Bladder microvascular endothelial cell (primary cell): ENCODE data around the gene LIN7B. TPM values are rescaled to one million over a fixed set of nuclear protein-coding genes. Genes with fewer than 3 reads are reported as not detected.

ENCODE experiments used
- total RNA-seq: library from RNA; depleted of rRNA; stranded (reverse); fragments of >200 nt; gene quantifications from 2 replicates; pipeline ENCODE4 v1.2.3, GENCODE V29; 2014

Gene LIN7B, protein sequence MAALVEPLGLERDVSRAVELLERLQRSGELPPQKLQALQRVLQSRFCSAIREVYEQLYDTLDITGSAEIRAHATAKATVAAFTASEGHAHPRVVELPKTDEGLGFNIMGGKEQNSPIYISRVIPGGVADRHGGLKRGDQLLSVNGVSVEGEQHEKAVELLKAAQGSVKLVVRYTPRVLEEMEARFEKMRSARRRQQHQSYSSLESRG
- 1.4 and 1.5 TPM in 2 replicates for total RNA-seq

GRCh38 chr19:49113762-49114629 is at the start of gene LIN7B:
Gene LIN7B (plus strand): TSS chr19:49114370. CDS start chr19:49114405, 35 bp downstream.

GRCh38 chr19:49064768-49065611 is 49.2 kb upstream of the LIN7B start, which contains the start of gene NTF4:
Gene NTF4 (minus strand): TSS chr19:49064818. CDS start chr19:49061997, 2,821 bp downstream.

DNA sequence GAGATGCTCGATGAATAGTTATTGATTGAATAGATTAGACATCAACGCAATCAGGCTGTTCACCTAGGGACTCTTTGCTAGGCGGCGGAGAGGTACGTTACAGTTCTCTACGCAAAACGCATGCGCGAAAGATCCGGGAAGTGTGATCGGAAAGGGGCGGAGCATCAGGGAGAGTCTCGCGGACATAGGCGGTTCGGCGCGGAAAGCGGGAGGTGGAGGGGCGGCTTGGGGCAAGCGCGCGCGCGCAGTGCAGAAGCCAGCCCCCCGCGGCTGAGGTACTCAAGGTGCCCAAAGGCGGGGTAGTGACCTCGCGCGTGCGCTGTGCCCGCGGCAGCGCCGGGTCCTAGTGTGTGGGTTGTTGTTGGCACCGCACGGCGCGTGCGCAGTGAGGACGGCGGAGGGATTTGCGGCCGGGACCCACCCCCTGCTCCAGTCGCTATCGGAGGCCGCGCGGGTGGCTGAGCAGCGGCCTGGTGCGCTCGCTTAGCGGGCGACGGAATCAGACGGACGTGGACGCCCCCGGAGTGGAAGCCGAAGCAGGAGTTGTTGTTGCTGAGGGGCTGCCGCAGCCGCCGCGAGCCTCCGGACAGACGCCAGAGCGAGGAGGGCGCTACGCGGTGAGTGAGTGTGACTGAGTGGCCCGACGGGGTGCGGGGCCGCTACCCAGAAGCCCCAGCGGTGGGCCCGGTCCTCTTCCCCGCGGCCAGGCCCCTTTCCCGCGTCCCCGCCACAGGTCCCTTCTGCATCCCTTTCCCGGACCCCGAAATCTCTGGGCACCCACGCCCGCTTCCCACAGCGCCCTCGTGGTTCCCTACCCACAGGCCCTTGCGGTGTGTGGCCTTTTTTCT is 28.9 kb upstream of the LIN7B start, which contains the start of gene SNRNP70:
SNRNP70 (plus strand) TSS at position 432 of the 848 bp plus-strand sequence. CDS start 964 bp downstream, outside the sequence.

DNA sequence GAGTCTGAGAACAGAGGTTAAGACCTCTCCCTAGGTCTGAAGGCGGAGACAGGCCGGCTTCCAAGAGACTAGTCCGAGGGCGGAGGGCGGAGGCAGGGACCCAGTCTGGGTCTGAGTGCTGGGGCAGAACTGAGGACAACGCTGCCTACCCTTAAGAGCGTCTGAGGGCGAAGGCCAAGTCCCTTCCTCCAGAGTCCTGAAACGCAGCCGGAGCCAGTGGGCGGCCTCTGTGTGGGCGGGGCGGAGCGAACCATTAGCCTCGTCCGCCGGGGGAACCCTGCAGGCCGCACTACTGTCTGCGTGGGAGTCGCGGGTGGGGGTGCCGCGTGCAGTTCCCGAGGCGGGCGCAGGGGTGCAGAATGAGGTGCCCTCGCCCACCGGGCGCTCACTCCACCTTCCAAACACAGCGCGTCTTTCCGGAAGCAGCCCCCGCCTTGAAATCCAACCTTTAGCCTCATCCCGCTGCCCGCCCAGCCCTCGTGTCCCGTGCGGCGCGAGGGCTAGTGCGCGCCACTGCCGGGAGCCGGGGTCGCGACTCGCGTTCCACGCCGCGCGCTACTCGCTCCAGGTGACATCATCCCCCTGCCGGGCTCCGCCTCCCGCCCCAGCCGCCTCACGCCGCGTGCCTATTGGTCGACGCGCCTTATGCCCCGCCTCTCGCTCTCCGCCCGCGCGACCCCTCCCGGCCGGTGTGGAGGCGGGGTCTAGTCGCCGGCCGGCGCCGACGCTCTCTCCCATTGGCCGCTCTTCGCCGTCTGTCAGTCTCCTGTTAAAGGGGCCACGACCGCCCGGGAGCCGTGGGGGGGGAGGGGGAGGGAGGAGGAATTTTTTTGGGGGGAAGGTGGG is 4.6 kb downstream of the LIN7B start, which contains the start of gene C19orf73:
C19orf73 (minus strand) TSS at position 579 of the 846 bp plus-strand sequence; CDS start at position 458, 121 bp downstream.

GRCh38 chr19:49119411-49120324 is 5.5 kb downstream of the LIN7B start, which contains the start of gene PPFIA3:
Gene PPFIA3 (plus strand): TSS chr19:49119544. CDS start chr19:49127874, 8,330 bp downstream.

DNA sequence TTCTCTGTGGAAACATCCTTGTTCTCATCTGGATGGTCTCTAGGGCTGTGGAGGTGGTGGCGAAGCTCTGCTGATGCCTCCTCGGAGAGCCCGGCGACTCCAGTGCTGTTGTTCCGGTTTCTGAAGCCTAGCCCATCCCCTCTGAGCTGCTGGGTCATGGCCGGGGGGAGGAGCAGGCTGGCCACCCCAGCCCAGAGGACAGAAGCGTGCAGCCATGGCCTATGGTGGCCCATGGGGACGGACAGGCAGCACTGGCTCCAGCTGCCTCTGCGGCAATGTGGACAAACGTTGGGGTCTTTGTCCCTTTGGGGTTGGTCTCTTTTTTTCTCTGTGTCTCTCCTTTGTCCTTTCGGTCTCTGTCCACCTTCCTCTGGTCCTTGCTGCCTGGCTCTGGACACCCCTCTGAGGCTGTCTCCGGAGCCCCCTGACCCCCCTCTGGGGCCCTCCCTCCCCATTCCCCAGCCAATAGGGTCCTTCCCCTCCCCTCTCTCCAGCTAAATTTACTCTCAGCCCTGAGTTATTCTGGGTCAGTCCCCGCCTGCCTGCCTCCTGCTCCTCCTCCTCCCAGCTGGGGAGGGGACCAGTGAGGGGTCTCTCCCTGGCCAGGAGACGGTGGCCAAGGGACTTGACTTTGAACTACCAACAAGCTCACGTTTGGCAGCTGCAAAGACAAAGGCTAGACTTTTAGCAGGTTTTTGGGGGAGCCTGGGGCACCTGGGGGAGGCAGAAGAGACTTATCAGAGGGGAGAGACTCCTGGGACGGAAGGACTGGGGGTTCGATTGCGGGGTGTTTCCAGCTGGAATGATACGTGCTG is 41.0 kb downstream of the LIN7B start, which contains the start of gene HRC:
HRC (minus strand) TSS at position 392 of the 815 bp plus-strand sequence; CDS start at position 233, 159 bp downstream.

GRCh38 chr19:49157445-49158224 is 43.5 kb downstream of the LIN7B start, which contains the start of gene TRPM4:
Gene TRPM4 (plus strand): TSS chr19:49157792. CDS start chr19:49157867, 75 bp downstream.

Other genes starting within 250 kb of the LIN7B start
- 0.32 and 4.3 TPM in 2 replicates for gene PLEKHA4, start 245.8 kb upstream of the LIN7B start, total RNA-seq
- 22.8 and 63.6 TPM in 2 replicates for gene PPP1R15A, start 241.9 kb upstream of the LIN7B start, total RNA-seq
- 0.13 and 0.16 TPM in 2 replicates for gene TULP2, start 215.6 kb upstream of the LIN7B start, total RNA-seq
- 158 and 247 TPM in 2 replicates for gene NUCB1, start 214.1 kb upstream of the LIN7B start, total RNA-seq
- gene DHDH, start 180.7 kb upstream of the LIN7B start, total RNA-seq, result not detected in 2 replicates
- 90.2 and 164 TPM in 2 replicates for gene BAX, start 159.5 kb upstream of the LIN7B start, total RNA-seq
- 707 and 962 TPM in 2 replicates for gene FTL, start 149.1 kb upstream of the LIN7B start, total RNA-seq
- gene GYS1, start 121.1 kb upstream of the LIN7B start, total RNA-seq, result 24.0 and 25.6 TPM in 2 replicates
- 199 and 209 TPM in 2 replicates for gene RUVBL2, start 120.5 kb upstream of the LIN7B start, total RNA-seq
- 0.16 TPM in 1 of 2 replicates, not detected in the other for gene LHB, start 97.3 kb upstream of the LIN7B start, total RNA-seq
- gene CGB3, start 90.0 kb upstream of the LIN7B start, total RNA-seq, result not detected in 2 replicates
- not detected in 2 replicates for gene CGB2, start 82.5 kb upstream of the LIN7B start, total RNA-seq
- not detected in 2 replicates for gene CGB1, start 77.5 kb upstream of the LIN7B start, total RNA-seq
- gene CGB5, start 70.5 kb upstream of the LIN7B start, total RNA-seq, result not detected in 2 replicates
- not detected in 2 replicates for gene CGB8, start 65.3 kb upstream of the LIN7B start, total RNA-seq
- gene CGB7, start 56.6 kb upstream of the LIN7B start, total RNA-seq, result under 0.01 TPM in 1 of 2 replicates, not detected in the other
- gene NTF4, start 49.6 kb upstream of the LIN7B start, total RNA-seq, result not detected in 2 replicates
- not detected in 2 replicates for gene KCNA7, start 41.7 kb upstream of the LIN7B start, total RNA-seq
- 141 and 222 TPM in 2 replicates for gene SNRNP70, start 28.9 kb upstream of the LIN7B start, total RNA-seq
- 0.65 and 0.88 TPM in 2 replicates for gene C19orf73, start 4.8 kb downstream of the LIN7B start, total RNA-seq
- gene PPFIA3, start 5.2 kb downstream of the LIN7B start, total RNA-seq, result 3.4 and 3.9 TPM in 2 replicates
- gene HRC, start 41.0 kb downstream of the LIN7B start, total RNA-seq, result 0.06 TPM in 1 of 2 replicates, not detected in the other
- gene TRPM4, start 43.4 kb downstream of the LIN7B start, total RNA-seq, result 19.8 and 24.1 TPM in 2 replicates
- under 0.01 and 0.63 TPM in 2 replicates for gene SLC6A16, start 210.8 kb downstream of the LIN7B start, total RNA-seq
- not detected in 2 replicates for gene CD37, start 221.0 kb downstream of the LIN7B start, total RNA-seq
- 35.9 and 51.0 TPM in 2 replicates for gene TEAD2, start 248.0 kb downstream of the LIN7B start, total RNA-seq
- gene DKKL1, start 249.5 kb downstream of the LIN7B start, total RNA-seq, result 0.31 TPM in 1 of 2 replicates, not detected in the other